ENCODE results near the gene PDK3.

Gene PDK3

DNA sequence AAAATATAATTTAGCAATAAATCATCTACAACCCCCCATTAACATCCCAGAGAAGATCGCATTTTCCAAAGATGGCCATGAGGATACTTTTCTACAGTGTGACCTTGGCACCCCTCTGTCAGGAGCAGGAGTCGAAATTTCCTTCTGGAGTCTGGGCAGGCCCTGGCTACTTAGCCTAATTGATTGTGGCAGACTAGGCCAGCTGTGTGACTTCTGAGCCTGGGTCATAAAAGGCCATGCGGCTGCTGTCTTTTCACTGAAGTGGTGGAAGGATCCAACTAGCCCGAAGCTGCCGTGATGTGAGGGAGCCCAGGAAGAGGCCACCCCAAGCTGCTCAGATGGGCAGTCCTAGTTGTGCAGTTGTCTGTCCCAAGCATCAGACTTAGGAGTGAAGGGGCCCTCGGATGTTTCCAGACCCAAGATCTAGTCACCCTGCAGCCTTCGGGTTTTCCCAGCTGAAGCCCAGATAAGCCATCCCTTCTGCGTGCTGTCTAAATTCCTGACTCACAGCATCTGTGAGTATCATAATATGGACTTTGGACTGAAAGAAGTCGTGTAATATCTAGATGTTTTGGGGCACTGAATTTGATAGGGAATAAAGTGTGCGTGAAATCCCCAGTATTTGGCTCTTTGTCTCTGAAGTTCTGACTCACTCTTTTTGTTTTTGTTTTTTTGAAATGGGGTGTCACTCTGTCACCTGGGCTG, 21.0 kb downstream of the PDK3 start:
- DNase-seq (ENCODE audit: extremely low read depth, insufficient read length): no peak
- H3K27me3 ChIP-seq (replicated peaks; ENCODE audit: control insufficient read depth, insufficient read depth, low read length): no peaks in the 10 kb centered on the region
- TF ChIP-seq, protein P1, sequence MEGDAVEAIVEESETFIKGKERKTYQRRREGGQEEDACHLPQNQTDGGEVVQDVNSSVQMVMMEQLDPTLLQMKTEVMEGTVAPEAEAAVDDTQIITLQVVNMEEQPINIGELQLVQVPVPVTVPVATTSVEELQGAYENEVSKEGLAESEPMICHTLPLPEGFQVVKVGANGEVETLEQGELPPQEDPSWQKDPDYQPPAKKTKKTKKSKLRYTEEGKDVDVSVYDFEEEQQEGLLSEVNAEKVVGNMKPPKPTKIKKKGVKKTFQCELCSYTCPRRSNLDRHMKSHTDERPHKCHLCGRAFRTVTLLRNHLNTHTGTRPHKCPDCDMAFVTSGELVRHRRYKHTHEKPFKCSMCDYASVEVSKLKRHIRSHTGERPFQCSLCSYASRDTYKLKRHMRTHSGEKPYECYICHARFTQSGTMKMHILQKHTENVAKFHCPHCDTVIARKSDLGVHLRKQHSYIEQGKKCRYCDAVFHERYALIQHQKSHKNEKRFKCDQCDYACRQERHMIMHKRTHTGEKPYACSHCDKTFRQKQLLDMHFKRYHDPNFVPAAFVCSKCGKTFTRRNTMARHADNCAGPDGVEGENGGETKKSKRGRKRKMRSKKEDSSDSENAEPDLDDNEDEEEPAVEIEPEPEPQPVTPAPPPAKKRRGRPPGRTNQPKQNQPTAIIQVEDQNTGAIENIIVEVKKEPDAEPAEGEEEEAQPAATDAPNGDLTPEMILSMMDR (IDR thresholded peaks at IDR 0.05; ENCODE audit: insufficient read depth, low read length, poor library complexity, severe bottlenecking): no peak
- H3K36me3 ChIP-seq (ENCODE audit: control insufficient read depth, insufficient read depth, low read length): no peaks in the 10 kb centered on the region
- H3K4me3 ChIP-seq (replicated peaks; ENCODE audit: low read depth, low read length): no peak overlapping the region

- Histone ChIP-seq H3K27me3 (replicated peaks; ENCODE audit: control insufficient read depth, insufficient read depth, low read length) (no peaks in the 10 kb centered on the region), H3K4me3 (replicated peaks; ENCODE audit: low read depth, low read length) (no peak overlapping the region), H3K36me3 (ENCODE audit: control insufficient read depth, insufficient read depth, low read length) (no peaks in the 10 kb centered on the region)
- TF ChIP-seq, protein P1 (IDR thresholded peaks at IDR 0.05; ENCODE audit: insufficient read depth, low read length, poor library complexity, severe bottlenecking): no peak
- DNase-seq (ENCODE audit: extremely low read depth, insufficient read length): no peak
Measured at GRCh38 chrX:24487571-24487970, 22.5 kb downstream of the PDK3 start.

DNA sequence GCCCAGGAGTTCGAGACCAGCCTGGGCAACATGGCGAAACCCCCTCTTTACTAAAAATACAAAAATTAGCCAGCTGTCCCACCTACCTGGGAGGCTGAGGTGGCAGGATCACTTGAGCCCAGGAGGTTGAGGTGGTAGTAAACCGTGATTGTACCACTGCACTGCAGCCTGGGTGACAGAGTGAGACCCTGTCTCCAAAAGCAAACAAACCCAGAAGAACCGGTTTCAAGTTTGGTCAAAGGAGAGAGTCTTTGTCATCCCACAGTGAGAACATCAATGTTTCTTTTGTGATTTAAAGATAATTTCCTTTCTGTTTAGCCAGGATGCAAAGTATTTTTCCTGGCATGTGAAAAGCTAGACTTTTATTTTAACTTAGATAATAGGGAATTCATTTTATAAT, 26.7 kb downstream of the PDK3 start:
- TF ChIP-seq, protein P1 (IDR thresholded peaks at IDR 0.05; ENCODE audit: insufficient read depth, low read length, poor library complexity, severe bottlenecking): no peak
- no peak for DNase-seq (ENCODE audit: extremely low read depth, insufficient read length)
- H3K27me3 ChIP-seq (replicated peaks; ENCODE audit: control insufficient read depth, insufficient read depth, low read length): no peaks in the 10 kb centered on the region
- no peak overlapping the region for H3K4me3 ChIP-seq (replicated peaks; ENCODE audit: low read depth, low read length)
- no peaks in the 10 kb centered on the region for H3K36me3 ChIP-seq (ENCODE audit: control insufficient read depth, insufficient read depth, low read length)

GRCh38 chrX:24493740-24494581, 28.9 kb downstream of the PDK3 start:
- TF ChIP-seq, protein P1 (IDR thresholded peaks at IDR 0.05; ENCODE audit: insufficient read depth, low read length, poor library complexity, severe bottlenecking): no peak
- Histone ChIP-seq H3K36me3 (ENCODE audit: control insufficient read depth, insufficient read depth, low read length) (no peaks in the 10 kb centered on the region), H3K27me3 (replicated peaks; ENCODE audit: control insufficient read depth, insufficient read depth, low read length) (no peaks in the 10 kb centered on the region), H3K4me3 (replicated peaks; ENCODE audit: low read depth, low read length) (no peak overlapping the region)
- no peak for DNase-seq (ENCODE audit: extremely low read depth, insufficient read length)

- H3K4me3 ChIP-seq (replicated peaks; ENCODE audit: low read depth, low read length): no peak overlapping the region
- TF ChIP-seq, protein P1 (IDR thresholded peaks at IDR 0.05; ENCODE audit: insufficient read depth, low read length, poor library complexity, severe bottlenecking): no peak
- no peaks in the 10 kb centered on the region for H3K36me3 ChIP-seq (ENCODE audit: control insufficient read depth, insufficient read depth, low read length)
- DNase-seq (ENCODE audit: extremely low read depth, insufficient read length): no peak
- H3K27me3 ChIP-seq (replicated peaks; ENCODE audit: control insufficient read depth, insufficient read depth, low read length): no peaks in the 10 kb centered on the region
Measured at GRCh38 chrX:24494647-24495075, 29.6 kb downstream of the PDK3 start.
